PFSK-1 (cell line): ENCODE data around the gene CRAT.

Experiments
- SIN3A ChIP-seq: IDR thresholded peaks from 2 replicates; pipeline ENCODE4 v1.6.1; 2012; ENCODE audit warnings: mild to moderate bottlenecking, low read length, moderate library complexity, borderline replicate concordance; ENCODE audit not compliant: insufficient read depth
- TAF1 ChIP-seq: IDR thresholded peaks from 2 replicates; pipeline ENCODE4 v1.6.1; 2012; ENCODE audit warnings: low read length, control low read depth, borderline replicate concordance; ENCODE audit not compliant: insufficient read depth

DNA sequence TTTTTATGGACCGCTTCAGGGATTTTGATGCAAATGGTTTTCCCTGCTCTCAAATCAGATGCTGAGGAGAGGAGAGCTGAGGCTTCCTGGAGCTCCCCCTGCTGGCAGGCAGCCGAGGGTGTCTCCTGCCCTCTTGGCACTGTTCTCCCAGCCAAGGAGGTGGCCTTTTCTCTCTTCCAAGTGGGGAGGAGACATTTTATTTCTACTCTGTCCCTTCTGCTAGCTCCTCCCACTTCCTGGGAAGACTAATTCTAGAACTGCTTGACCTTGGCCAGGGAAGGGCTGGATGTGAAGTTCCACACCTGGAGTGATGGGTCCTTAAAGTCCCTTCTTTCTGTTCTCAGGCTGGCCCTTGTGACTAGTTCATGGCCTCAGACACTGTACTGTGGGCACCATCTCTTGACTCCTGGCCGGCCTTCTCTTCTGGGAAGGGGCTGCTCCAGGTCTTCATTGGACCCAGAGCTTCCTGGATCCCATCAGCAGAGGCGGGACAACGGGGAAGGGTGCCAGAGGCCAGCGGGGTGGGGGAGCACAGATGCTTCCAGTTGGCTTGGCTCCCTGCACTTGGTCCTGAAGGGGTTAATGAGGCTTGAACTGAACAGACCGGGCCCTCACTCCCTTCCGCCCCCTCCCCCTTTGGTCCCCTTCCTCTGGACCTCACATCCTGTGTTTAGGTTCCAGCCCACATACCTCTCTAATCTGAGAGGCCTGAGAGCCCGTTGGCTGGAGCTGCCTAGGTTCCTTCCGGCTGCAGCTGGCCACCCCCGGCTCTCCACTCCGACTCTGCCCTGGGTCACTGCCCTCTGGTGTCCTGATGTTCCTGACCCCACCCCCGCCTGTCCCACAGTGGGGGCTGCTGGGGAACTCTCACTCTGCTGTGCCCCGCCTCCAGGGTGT is 32.7 kb upstream of the CRAT start:
- TF ChIP-seq TAF1 (no peak), SIN3A (0 out of 2 replicates have a peak, but pooled peaks have one; percentile 26)
